ENCODE data around the gene STRADA.

The STRADA gene

GRCh38 chr17:63665527-63666214 is 75.9 kb downstream of the STRADA start:
- no peak overlapping the region for H3K4me3 ChIP-seq
- intact Hi-C loops (cut with DNase I; ENCODE audit: low total_unique reads): no loop called here
- H3K4me1 ChIP-seq: no peaks in the 10 kb centered on the region
- H3K36me3 ChIP-seq: peaks cover 39 to 97% (median 66%) of the 10 kb centered on the region in 3 donors
- no peak overlapping the region for H3K27ac ChIP-seq
- no peak for TF ChIP-seq CTCF (IDR thresholded peaks at IDR 0.05)
- H3K9me3 ChIP-seq: no peaks in the 10 kb centered on the region
- H3K27me3 ChIP-seq: no peaks in the 10 kb centered on the region
- DNase-seq: no peak

GRCh38 chr17:63659850-63660249 is 81.7 kb downstream of the STRADA start:
- H3K27me3 ChIP-seq: no peaks in the 10 kb centered on the region
- H3K4me1 ChIP-seq: no peaks in the 10 kb centered on the region
- intact Hi-C loops (cut with DNase I; ENCODE audit: low total_unique reads): no loop called here
- H3K9me3 ChIP-seq: no peaks in the 10 kb centered on the region
- H3K27ac ChIP-seq: no peak overlapping the region
- H3K36me3 ChIP-seq: peaks cover 41 to 77% (median 61%) of the 10 kb centered on the region in 3 donors
- no peak overlapping the region for H3K4me3 ChIP-seq
- no peak for DNase-seq
- TF ChIP-seq CTCF (IDR thresholded peaks at IDR 0.05): no peak

- Histone ChIP-seq H3K36me3 (peaks cover 47 to 80% (median 71%) of the 10 kb centered on the region in 3 donors), H3K27me3 (no peaks in the 10 kb centered on the region), H3K9me3 (no peaks in the 10 kb centered on the region), H3K27ac (no peak overlapping the region), H3K4me3 (no peak overlapping the region), H3K4me1 (no peaks in the 10 kb centered on the region)
- DNase-seq: no peak
- intact Hi-C loops (cut with DNase I; ENCODE audit: low total_unique reads): no loop called here
- TF ChIP-seq CTCF (IDR thresholded peaks at IDR 0.05): no peak
These were observed 83.2 kb downstream of the STRADA start for GRCh38 chr17:63658366-63658765.

GRCh38 chr17:63657786-63658185 is 83.8 kb downstream of the STRADA start:
- Histone ChIP-seq H3K36me3 (peaks cover 47 to 80% (median 71%) of the 10 kb centered on the region in 3 donors), H3K27ac (no peak overlapping the region)
- intact Hi-C loops (cut with DNase I; ENCODE audit: low total_unique reads): no loop called here

GRCh38 chr17:63653050-63653449 is 88.5 kb downstream of the STRADA start:
- Histone ChIP-seq H3K4me1 (no peaks in the 10 kb centered on the region), H3K36me3 (peaks cover 39 to 74% (median 51%) of the 10 kb centered on the region in 3 donors), H3K27ac (no peak overlapping the region), H3K9me3 (no peaks in the 10 kb centered on the region), H3K4me3 (no peak overlapping the region), H3K27me3 (no peaks in the 10 kb centered on the region)
- intact Hi-C loops (cut with DNase I; ENCODE audit: low total_unique reads): no loop called here
- no peak for DNase-seq
- TF ChIP-seq CTCF (IDR thresholded peaks at IDR 0.05): no peak

More at GRCh38 chr17:63657786-63658185, 83.8 kb downstream of the STRADA start:
- H3K4me1 ChIP-seq: no peaks in the 10 kb centered on the region
- H3K4me3 ChIP-seq: no peak overlapping the region
- H3K27me3 ChIP-seq: no peaks in the 10 kb centered on the region
- H3K9me3 ChIP-seq: no peaks in the 10 kb centered on the region
- no peak for TF ChIP-seq CTCF (IDR thresholded peaks at IDR 0.05)
- DNase-seq: no peak

Measured in tibial artery (tissue), 4 donors.